HCT116 (cell line): ENCODE measurements around the gene CTIF. TPM values are rescaled to one million over a fixed set of nuclear protein-coding genes. Genes with fewer than 3 reads are reported as not detected.

Source experiments
- ATAC-seq: fragments of 200-7000 bp; cut with Tn5 transposase; 2 replicates; pipeline ENCODE4 v1.9.1; 2020; ENCODE audit warnings: mild to moderate bottlenecking, moderate library complexity
- BruUV-seq: library from RNA; stranded (reverse); fragments of 400-500 nt; replicated peaks from 2 replicates; lab custom pipeline; 2021; lab: Mats Ljungman, UMichigan
- CTCF ChIA-PET: fragments of 300-600 bp; sonication (Branson Sonifier 250); formaldehyde crosslinking; loops from one replicate; lab custom pipeline; 2021; ENCODE audit warnings: antibody characterized with exemption; lab: Charles Lee
- POLR2A ChIA-PET: fragments of 300-600, 350-600 bp; sonication (Branson Sonifier 250); formaldehyde crosslinking; loops from one replicate; lab custom pipeline; 2021; ENCODE audit warnings: antibody characterized with exemption; lab: Charles Lee
- RAD21 ChIA-PET, 2 experiments: fragments of 300-600 bp; sonication (Branson Sonifier 250); formaldehyde crosslinking; loops; one replicate each; lab custom pipeline; 2023; ENCODE audit warnings: low total read pairs in 2 of 2; ENCODE audit not compliant: uncharacterized antibody in 2 of 2, unreplicated experiment in 2 of 2, low non-redundant PET in 1 of 2; lab: Charles Lee
- DNase-seq: peaks from one replicate; pipeline ENCODE4 v3.0.0-alpha.2; 2010; ENCODE audit warnings: low read depth, low spot score
- H2AFZ ChIP-seq: fragments of 200-600 bp; shearing (Covaris generic), sonication (generic); 2 replicates; pipeline ENCODE4 v1.6.1; 2017; ENCODE audit warnings: low read depth, mixed run types, mixed read lengths, antibody characterized with exemption, low read length; ENCODE audit not compliant: poor library complexity, severe bottlenecking
- H3K27ac ChIP-seq: 2 replicates; pipeline ENCODE4 v1.5.1; 2012; ENCODE audit warnings: low read depth, low read length
- H3K27me3 ChIP-seq: fragments of 200-600 bp; sonication (generic); 2 replicates; pipeline ENCODE4 v1.6.1; 2016; ENCODE audit warnings: mixed run types, low read length, mixed read lengths; ENCODE audit not compliant: insufficient read depth
- H3K36me3 ChIP-seq, 2 experiments: fragments of 200-500 bp in 1 of 2; fragments of 200-600 bp in 1 of 2; sonication (Bioruptor generic) in 1 of 2; sonication (generic) in 1 of 2; 2 replicates each; pipeline versions ENCODE4 v1.5.1 to v1.6.1; 2014 to 2016; ENCODE audit warnings: low read length in 2 of 2, inconsistent platforms in 1 of 2, mixed read lengths in 1 of 2, mixed run types in 1 of 2; ENCODE audit not compliant: insufficient read depth in 2 of 2, control insufficient read depth in 1 of 2
- H3K4me1 ChIP-seq, 2 experiments: fragments of 200-600 bp in 1 of 2; sonication (generic) in 1 of 2; 2 replicates each; pipeline versions ENCODE4 v1.5.1 to v1.6.1; 2012 to 2017; ENCODE audit warnings: low read length in 2 of 2, inconsistent platforms in 1 of 2, mild to moderate bottlenecking in 1 of 2, mixed read lengths in 1 of 2, mixed run types in 1 of 2, moderate library complexity in 1 of 2; ENCODE audit not compliant: insufficient read depth in 2 of 2, control insufficient read depth in 1 of 2
- H3K4me2 ChIP-seq: fragments of 200-600 bp; sonication (generic); 2 replicates; pipeline ENCODE4 v1.6.1; 2017; ENCODE audit warnings: mixed run types, low read length, mixed read lengths
- H3K4me3 ChIP-seq, 2 experiments: fragments of 200-600 bp in 1 of 2; sonication (generic) in 1 of 2; replicated peaks in 1 of 2; 2 replicates each; pipeline ENCODE4 v1.5.1; 2011 to 2016; ENCODE audit warnings: low read length in 2 of 2, control low read depth in 1 of 2, low read depth in 1 of 2, mild to moderate bottlenecking in 1 of 2, mixed read lengths in 1 of 2, mixed run types in 1 of 2
- H3K79me2 ChIP-seq: fragments of 200-600 bp; sonication (generic); 2 replicates; pipeline ENCODE4 v1.6.1; 2017; ENCODE audit warnings: mild to moderate bottlenecking, mixed run types, low read length, moderate library complexity, mixed read lengths; ENCODE audit not compliant: insufficient read depth
- H3K9ac ChIP-seq: fragments of 200-600 bp; sonication (generic); 2 replicates; pipeline ENCODE4 v1.6.1; 2016; ENCODE audit warnings: low read length, mixed read lengths
- H3K9me2 ChIP-seq: fragments of 200-600 bp; sonication (generic), shearing (Covaris generic); 2 replicates; pipeline ENCODE4 v1.6.1; 2017; ENCODE audit warnings: mixed run types, mild to moderate bottlenecking, moderate library complexity; ENCODE audit not compliant: insufficient read depth
- H3K9me3 ChIP-seq, 2 experiments: fragments of 200-500 bp in 1 of 2; fragments of 200-600 bp in 1 of 2; sonication (Bioruptor generic) in 1 of 2; sonication (generic) in 1 of 2; 2 replicates each; pipeline ENCODE4 v1.6.1; 2014 to 2017; ENCODE audit warnings: low read length in 2 of 2, mixed read lengths in 2 of 2, inconsistent platforms in 1 of 2, low read depth in 1 of 2, mild to moderate bottlenecking in 1 of 2, mixed run types in 1 of 2, moderate library complexity in 1 of 2; ENCODE audit not compliant: control insufficient read depth in 1 of 2, insufficient read depth in 1 of 2
- H4K20me1 ChIP-seq: fragments of 200-600 bp; sonication (generic), shearing (Covaris generic); 2 replicates; pipeline ENCODE4 v1.6.1; 2017; ENCODE audit warnings: mixed run types, mild to moderate bottlenecking, moderate library complexity; ENCODE audit not compliant: insufficient read depth
- ATF3 ChIP-seq: IDR thresholded peaks from 2 replicates; pipeline ENCODE4 v1.6.1; 2012
- CBX3 ChIP-seq: IDR thresholded peaks from 2 replicates; pipeline ENCODE4 v1.6.1; 2012; ENCODE audit warnings: low read depth
- RAD21 ChIP-seq: IDR thresholded peaks from 2 replicates; pipeline ENCODE4 v1.6.1; 2012; ENCODE audit warnings: low read depth, mild to moderate bottlenecking
- REST ChIP-seq: IDR thresholded peaks from 2 replicates; pipeline ENCODE4 v1.6.1; 2012; ENCODE audit warnings: low read depth
- SIN3A ChIP-seq: IDR thresholded peaks from 2 replicates; pipeline ENCODE4 v1.6.1; 2012; ENCODE audit warnings: low read depth
- SP1 ChIP-seq: IDR thresholded peaks from 2 replicates; pipeline ENCODE4 v1.6.1; 2012; ENCODE audit warnings: low read depth
- SRF ChIP-seq: IDR thresholded peaks from 2 replicates; pipeline ENCODE4 v1.6.1; 2012; ENCODE audit warnings: low read depth
- TCF7L2 ChIP-seq: IDR thresholded peaks from 2 replicates; pipeline ENCODE4 v1.7.0; 2011; ENCODE audit warnings: borderline replicate concordance, inconsistent platforms; ENCODE audit not compliant: insufficient read depth, insufficient read length; ENCODE audit errors: extremely low read depth
- intact Hi-C: fragments of 100-400 bp; cut with micrococcal nuclease; formaldehyde crosslinking; loops from 2 replicates; pipeline ENCODE4 v1.10.0; 2022
- total RNA-seq: library from RNA; stranded (reverse); gene quantifications from one replicate; pipeline ENCODE4 v1.2.1, GENCODE V29; 2021; ENCODE audit not compliant: unreplicated experiment

CTIF gene
- total RNA-seq, 1 experiment from 2014 or later = 19.7 TPM

- TF ChIP-seq REST = no peak
- TF ChIP-seq SRF = no peak
- no peak for TF ChIP-seq TCF7L2
- TF ChIP-seq SIN3A = no peak
- no peak for TF ChIP-seq RAD21
Measured at GRCh38 chr18:48843162-48843561, 304.3 kb downstream of the CTIF start (continued).

- Histone ChIP-seq H3K9me2 (no peaks in the 10 kb centered on the region), H3K9me3 (no peaks in the 10 kb centered on the region), H3K79me2 (no peaks in the 10 kb centered on the region), H3K4me3 (no peak overlapping the region), H3K4me1 (peaks cover 18 to 32% of the 10 kb centered on the region in 2 experiments), H3K27ac (no peak overlapping the region), H3K4me2 (no peak overlapping the region), H2AFZ (no peak overlapping the region), H3K27me3 (no peaks in the 10 kb centered on the region), H4K20me1 (no peaks in the 10 kb centered on the region), H3K9ac (no peak overlapping the region), H3K36me3 (no peaks in the 10 kb centered on the region)
- TF ChIP-seq CBX3 = no peak
- TF ChIP-seq SP1 = no peak
- TF ChIP-seq ATF3 = no peak
- POLR2A ChIA-PET = no interaction called here
- BruUV-seq = no TSS peak
- RAD21 ChIA-PET = no interaction called here
- ATAC-seq = no peak
- intact Hi-C loops = no loop called here
- no peak for DNase-seq
- CTCF ChIA-PET = no interaction called here
Measured at GRCh38 chr18:48843596-48843995, 304.8 kb downstream of the CTIF start.
